Measurements from ENCODE around the gene ZNF438.
"Not testable (repeated sequence)": the region's sequence is repeated elsewhere in the genome, so short reads cannot be mapped to it uniquely, and the experiment has no call there.

ZNF438 gene

GRCh38 chr10:31051703-31052102 lies 20.0 kb upstream of the ZNF438 start:
- peak; percentile 50 for DNase-seq (ENCODE audit: low read depth)

- DNase-seq (ENCODE audit: low read depth) = no peak
Observed at GRCh38 chr10:31042670-31043069, 11.0 kb upstream of the ZNF438 start.

- DNase-seq (ENCODE audit: low read depth) = no peak
Observed at GRCh38 chr10:31041011-31041410, 9.3 kb upstream of the ZNF438 start.

GRCh38 chr10:31039006-31039405 lies 7.3 kb upstream of the ZNF438 start:
- DNase-seq (ENCODE audit: low read depth) = not testable (repeated sequence)

GRCh38 chr10:31037749-31038148 lies 6.1 kb upstream of the ZNF438 start:
- DNase-seq (ENCODE audit: low read depth) = no peak

- peak; percentile 54 for DNase-seq (ENCODE audit: low read depth)
Observed at GRCh38 chr10:31036209-31036608, 4.5 kb upstream of the ZNF438 start.

- DNase-seq (ENCODE audit: low read depth) = no peak
Observed at GRCh38 chr10:31035266-31035798, 3.7 kb upstream of the ZNF438 start.

- DNase-seq (ENCODE audit: low read depth) = peak; percentile 94
Observed at GRCh38 chr10:31034098-31034909, 2.6 kb upstream of the ZNF438 start.

- no peak for DNase-seq (ENCODE audit: low read depth)
Observed at GRCh38 chr10:31033147-31033546, 1.5 kb upstream of the ZNF438 start.

- peak; percentile 94 for DNase-seq (ENCODE audit: low read depth)
Observed at GRCh38 chr10:31032258-31033132, 830 bp upstream of the ZNF438 start.

- no peak for DNase-seq (ENCODE audit: low read depth)
Observed at GRCh38 chr10:31031205-31031557, 484 bp downstream of the ZNF438 start.

- no peak for DNase-seq (ENCODE audit: low read depth)
Observed at GRCh38 chr10:31030800-31031199, 865 bp downstream of the ZNF438 start.

- DNase-seq (ENCODE audit: low read depth) = peak; percentile 7
Observed at GRCh38 chr10:31030260-31030659, 1.4 kb downstream of the ZNF438 start.

GRCh38 chr10:31028081-31028480 lies 3.6 kb downstream of the ZNF438 start:
- no peak for DNase-seq (ENCODE audit: low read depth)

- DNase-seq (ENCODE audit: low read depth) = not testable (repeated sequence)
Observed at GRCh38 chr10:31026279-31026678, 5.4 kb downstream of the ZNF438 start.

- DNase-seq (ENCODE audit: low read depth) = no peak
Observed at GRCh38 chr10:31025142-31025541, 6.5 kb downstream of the ZNF438 start.

GRCh38 chr10:31023558-31023957 lies 8.1 kb downstream of the ZNF438 start:
- no peak for DNase-seq (ENCODE audit: low read depth)

- DNase-seq (ENCODE audit: low read depth) = peak; percentile 27
Observed at GRCh38 chr10:31020209-31020608, 11.5 kb downstream of the ZNF438 start.

GRCh38 chr10:31018962-31019361 lies 12.7 kb downstream of the ZNF438 start:
- DNase-seq (ENCODE audit: low read depth) = no peak

- no peak for DNase-seq (ENCODE audit: low read depth)
Observed at GRCh38 chr10:31018356-31018750, 13.3 kb downstream of the ZNF438 start.

- DNase-seq (ENCODE audit: low read depth) = no peak
Observed at GRCh38 chr10:31017534-31018355, 13.9 kb downstream of the ZNF438 start.

Data from EH (cell line).